Stimulated activated CD4-positive, alpha-beta T cell treated with anti-CD3 and anti-CD28 coated beads, Interleukin-12 subunit alpha, Interleukin-12 subunit beta, amount 100 ng/mL, for 24 hours (primary cell): ENCODE results near the gene CTNNA2.

Source experiments
- DNase-seq, 2 experiments: peaks; one replicate each; pipeline ENCODE4 v3.0.0-alpha.2; 2020; ENCODE audit warnings: low read depth in 2 of 2

CTNNA2 gene

DNA sequence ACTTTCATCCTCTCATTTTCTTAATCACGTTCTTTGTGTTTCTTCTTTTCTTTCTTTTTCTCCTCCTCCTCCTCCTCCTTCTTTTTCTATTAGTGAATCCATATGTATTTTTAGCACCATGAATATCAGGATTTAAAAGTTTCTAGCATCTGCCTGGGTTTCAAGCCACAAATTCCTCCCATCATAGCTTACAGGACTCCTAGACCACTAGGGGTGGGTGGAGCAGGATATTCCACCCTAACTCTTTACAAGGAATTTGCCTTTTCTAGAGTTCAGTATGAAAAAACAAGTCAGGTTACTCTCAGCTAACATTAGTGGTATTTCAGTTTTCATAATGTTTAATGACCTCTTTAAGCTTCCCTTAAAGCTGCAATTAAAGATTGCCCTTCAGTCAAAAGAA is 810.8 kb downstream of the CTNNA2 start:
- no peak for DNase-seq

DNA sequence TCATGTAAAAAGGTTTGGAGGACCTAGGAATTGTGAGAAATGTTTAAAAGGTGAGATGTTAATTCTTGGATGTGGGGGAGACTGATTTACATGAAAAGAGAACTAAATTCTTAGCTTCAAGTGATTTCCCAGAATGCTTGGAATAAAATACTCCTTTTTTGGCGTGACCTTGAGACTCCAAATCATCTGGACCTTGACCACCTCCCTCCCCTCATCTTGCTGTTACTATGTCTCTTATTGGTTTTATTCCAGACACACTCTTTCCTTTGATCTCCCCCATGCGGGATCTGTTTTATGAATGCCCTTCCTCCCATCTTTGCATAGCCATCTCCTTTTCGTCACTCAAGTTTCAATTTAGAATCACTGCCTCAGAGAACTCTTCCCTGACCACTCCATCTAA is 811.7 kb downstream of the CTNNA2 start:
- no peak for DNase-seq

- DNase-seq, result no peak
Measured at GRCh38 chr2:80326214-80326613, 813.4 kb downstream of the CTNNA2 start.

- DNase-seq, result no peak
Measured at GRCh38 chr2:80326861-80327260, 814.0 kb downstream of the CTNNA2 start.

GRCh38 chr2:80328159-80328571 is 815.3 kb downstream of the CTNNA2 start:
- no peak for DNase-seq

GRCh38 chr2:80329491-80329890 is 816.6 kb downstream of the CTNNA2 start:
- DNase-seq, result no peak

- no peak for DNase-seq
Measured at GRCh38 chr2:80330527-80331450, 817.9 kb downstream of the CTNNA2 start.

DNA sequence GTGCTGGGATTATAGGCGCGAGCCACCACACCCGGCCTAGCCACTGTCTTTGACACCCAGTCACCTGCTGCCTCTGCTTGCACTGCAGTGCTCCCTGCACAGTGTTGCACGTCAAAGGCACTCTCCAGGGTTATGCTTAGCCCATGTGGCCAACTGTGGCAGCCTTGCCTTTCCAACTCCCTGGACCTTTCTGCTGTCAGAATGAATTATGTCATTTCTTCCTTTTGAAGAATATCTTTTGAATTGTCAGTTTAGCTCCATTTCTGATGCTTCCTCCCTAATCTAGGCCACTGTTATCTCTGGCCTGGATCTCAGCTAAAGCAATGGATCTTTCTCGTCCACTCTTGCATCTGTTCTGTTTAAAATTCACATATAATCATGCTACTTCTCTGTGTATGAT is 821.0 kb downstream of the CTNNA2 start:
- DNase-seq, result no peak

GRCh38 chr2:80335411-80335810 is 822.6 kb downstream of the CTNNA2 start:
- no peak for DNase-seq

GRCh38 chr2:80338794-80339193 is 825.9 kb downstream of the CTNNA2 start:
- no peak for DNase-seq

GRCh38 chr2:80340022-80340421 is 827.2 kb downstream of the CTNNA2 start:
- no peak for DNase-seq

GRCh38 chr2:80348078-80348477 is 835.2 kb downstream of the CTNNA2 start:
- DNase-seq, result no peak

GRCh38 chr2:80348953-80349352 is 836.1 kb downstream of the CTNNA2 start:
- DNase-seq, result no peak

DNA sequence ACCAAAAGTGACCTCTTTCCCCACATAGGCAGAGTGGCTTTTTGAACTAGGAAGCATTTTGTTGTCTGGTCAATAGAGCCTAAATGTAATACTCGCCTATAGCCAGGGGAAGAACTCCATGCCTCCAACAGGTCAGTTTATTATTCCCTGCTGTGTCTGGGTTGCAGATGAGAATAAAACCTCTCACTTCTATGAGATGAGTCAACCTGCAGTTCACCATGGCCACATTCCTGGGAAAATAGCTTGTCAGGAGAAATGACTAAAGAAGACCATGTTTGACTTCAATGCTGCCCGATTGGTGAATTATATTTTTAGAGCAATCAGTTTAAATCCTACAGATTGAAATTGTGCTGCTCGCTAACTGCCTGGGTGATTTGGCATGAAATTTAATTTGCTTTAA is 838.4 kb downstream of the CTNNA2 start:
- no peak for DNase-seq

GRCh38 chr2:80354858-80355257 is 842.0 kb downstream of the CTNNA2 start:
- DNase-seq, result no peak

GRCh38 chr2:80361904-80362303 is 849.1 kb downstream of the CTNNA2 start:
- DNase-seq, result no peak

- no peak for DNase-seq
Measured at GRCh38 chr2:80363330-80363729, 850.5 kb downstream of the CTNNA2 start.

DNA sequence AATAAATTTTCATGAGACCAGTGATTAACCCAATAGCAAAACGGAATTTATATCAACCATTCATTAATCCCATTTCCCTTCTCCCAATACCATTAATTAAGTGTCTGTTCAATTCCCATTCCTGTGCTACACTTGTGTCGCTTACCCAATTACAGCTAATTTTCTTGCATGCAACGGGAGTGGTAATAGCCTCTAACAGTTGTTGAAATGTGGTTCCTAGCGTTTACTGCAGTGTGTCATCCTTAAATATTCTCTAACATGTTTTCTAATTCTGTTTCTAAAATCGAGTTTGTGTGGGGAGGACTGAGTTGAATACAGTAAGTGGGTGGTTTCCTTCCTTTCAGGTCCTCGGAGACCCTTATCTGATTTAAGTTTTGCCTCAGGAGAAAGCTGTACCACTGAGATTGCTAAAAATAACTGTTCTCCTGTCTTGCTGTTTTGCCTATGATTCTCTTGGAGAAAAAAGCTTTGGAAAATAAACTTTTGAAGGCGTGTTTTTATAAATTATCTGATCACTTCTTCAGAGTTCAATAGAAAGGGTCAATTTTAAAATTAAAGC is 851.0 kb downstream of the CTNNA2 start:
- DNase-seq, result no peak

DNA sequence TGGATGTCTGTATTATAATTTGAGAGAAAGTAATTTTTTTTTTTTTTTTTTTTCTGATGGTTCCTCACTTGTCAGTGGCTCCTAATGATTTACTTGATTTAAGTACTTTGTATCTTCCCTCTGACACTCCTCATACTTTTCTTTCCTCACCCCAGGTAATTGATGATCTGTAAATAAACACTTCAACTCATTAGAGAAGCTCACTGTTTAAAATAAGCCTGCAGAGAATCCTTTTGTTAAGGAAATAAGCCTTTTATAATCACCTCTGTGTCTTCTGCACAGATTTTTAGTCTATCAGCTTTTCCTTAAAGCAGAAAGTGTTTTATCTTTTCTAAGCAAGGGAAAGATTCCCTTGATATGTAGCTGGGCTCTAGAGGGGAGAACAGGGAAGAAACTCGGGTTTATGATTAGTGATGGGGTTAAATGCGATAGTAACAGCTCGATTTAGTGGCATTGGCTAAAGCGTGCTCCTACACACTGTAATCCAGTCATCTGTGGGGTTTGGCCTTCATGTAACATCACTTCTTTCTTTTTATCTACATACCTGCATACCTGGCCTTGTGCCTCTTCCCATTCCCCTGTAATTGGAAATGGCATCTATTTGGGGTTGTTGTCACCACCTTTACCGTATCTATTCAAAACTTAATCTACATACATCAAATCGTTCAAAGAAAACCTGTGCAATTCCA is 851.8 kb downstream of the CTNNA2 start:
- DNase-seq, result no peak

DNA sequence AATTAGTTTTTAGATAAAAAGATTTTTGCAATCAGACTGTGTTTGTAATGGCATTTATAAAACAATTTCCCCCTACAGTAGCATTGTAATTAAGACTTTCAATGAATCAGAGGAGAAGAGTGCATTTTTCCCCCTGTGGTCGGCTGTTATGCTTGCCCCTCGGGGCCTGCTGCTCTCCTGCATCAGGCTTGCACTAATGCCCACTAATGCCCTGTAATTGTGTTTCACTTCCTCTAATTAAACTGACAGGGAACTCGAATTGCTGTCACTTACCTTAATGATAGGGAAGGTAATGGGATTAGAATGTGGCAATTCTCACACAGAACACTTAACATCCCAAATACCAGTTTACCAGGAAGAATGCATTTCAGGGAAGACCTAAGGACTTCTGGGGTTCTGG is 852.9 kb downstream of the CTNNA2 start:
- DNase-seq, result no peak

GRCh38 chr2:80370375-80371009 is 857.6 kb downstream of the CTNNA2 start:
- DNase-seq, result no peak

DNA sequence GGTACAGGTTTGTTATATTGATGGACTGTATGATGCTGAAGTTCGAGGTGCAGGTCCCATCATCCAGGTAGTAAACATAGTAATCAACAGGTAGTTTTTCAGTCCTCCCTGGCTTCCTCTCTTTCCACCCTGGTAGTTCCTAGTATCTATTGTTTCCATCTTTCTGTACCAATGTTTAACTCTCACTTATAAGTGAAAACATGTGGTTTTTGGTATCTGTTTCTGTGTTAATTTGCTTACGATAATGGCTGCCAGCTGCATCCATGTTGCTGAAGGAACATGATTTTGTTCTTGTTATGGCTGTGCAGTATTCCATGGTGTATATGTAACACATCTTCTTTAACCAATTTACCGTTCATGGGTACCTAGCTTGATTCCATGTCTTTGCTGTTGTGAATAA is 861.3 kb downstream of the CTNNA2 start:
- no peak for DNase-seq
